Neural cell (in vitro differentiated cells): Measurements from ENCODE around the gene ST6GALNAC1. TPM values are rescaled to one million over a fixed set of nuclear protein-coding genes. Genes with fewer than 3 reads are reported as not detected.

ENCODE experiments used
- H2AFZ ChIP-seq: fragments of 200-600, 300-800 bp; sonication (generic), shearing (Covaris generic); 2 replicates; pipeline ENCODE4 v1.6.0; 2014; ENCODE audit warnings: low read depth, mild to moderate bottlenecking, antibody characterized with exemption, low read length, moderate library complexity
- H3F3A ChIP-seq: fragments of 200-600 bp; shearing (Covaris generic); 2 replicates; pipeline ENCODE4 v1.6.1; 2016; ENCODE audit warnings: mild to moderate bottlenecking, moderate library complexity, mixed read lengths, antibody characterized with exemption, low read length; ENCODE audit not compliant: insufficient read depth, poor library complexity, severe bottlenecking
- H3K27ac ChIP-seq: fragments of 200-600, 300-800 bp; sonication (generic), shearing (Covaris generic); 2 replicates; pipeline ENCODE4 v1.5.1; 2014; ENCODE audit warnings: mild to moderate bottlenecking, low read length, moderate library complexity
- H3K27me3 ChIP-seq: fragments of 300-800, 200-600 bp; sonication (generic), shearing (Covaris generic); 2 replicates; pipeline ENCODE4 v1.6.0; 2014; ENCODE audit warnings: mild to moderate bottlenecking, low read depth, low read length, moderate library complexity; ENCODE audit not compliant: insufficient read depth
- H3K36me3 ChIP-seq: fragments of 300-800, 200-600 bp; sonication (generic), shearing (Covaris generic); 2 replicates; pipeline ENCODE4 v1.5.1; 2014; ENCODE audit warnings: mild to moderate bottlenecking, antibody characterized with exemption, low read length, moderate library complexity; ENCODE audit not compliant: insufficient read depth
- H3K4me2 ChIP-seq: fragments of 300-800, 200-600 bp; sonication (generic), shearing (Covaris generic); 2 replicates; pipeline ENCODE4 v1.6.0; 2014; ENCODE audit warnings: mild to moderate bottlenecking, low read length
- H3K4me3 ChIP-seq: fragments of 300-800, 200-600 bp; sonication (generic), shearing (Covaris generic); 2 replicates; pipeline ENCODE4 v1.5.1; 2014; ENCODE audit warnings: mild to moderate bottlenecking, low read length, moderate library complexity
- H3K79me2 ChIP-seq: fragments of 200-600 bp; shearing (Covaris generic); replicated peaks from 2 replicates; pipeline ENCODE4 v1.6.0; 2014; ENCODE audit warnings: mild to moderate bottlenecking, low read length, moderate library complexity; ENCODE audit not compliant: insufficient read depth
- H3K9ac ChIP-seq: fragments of 300-800, 200-600 bp; sonication (generic), shearing (Covaris generic); 2 replicates; pipeline ENCODE4 v1.6.1; 2016; ENCODE audit warnings: mild to moderate bottlenecking, low read length, mixed read lengths
- H3K9me2 ChIP-seq: fragments of 200-600 bp; shearing (Covaris generic); 2 replicates; pipeline ENCODE4 v1.6.1; 2016; ENCODE audit warnings: mild to moderate bottlenecking, low read length, mixed read lengths; ENCODE audit not compliant: insufficient read depth
- H3K9me3 ChIP-seq: fragments of 200-600, 300-800 bp; sonication (generic), shearing (Covaris generic); 2 replicates; pipeline ENCODE4 v1.6.1; 2016; ENCODE audit warnings: mild to moderate bottlenecking, mixed run types, low read length, moderate library complexity, mixed read lengths
- H4K20me1 ChIP-seq: fragments of 200-600 bp; shearing (Covaris generic); 2 replicates; pipeline ENCODE4 v1.6.1; 2016; ENCODE audit warnings: mild to moderate bottlenecking, mixed run types; ENCODE audit not compliant: insufficient read depth
- EP300 ChIP-seq: fragments of 450-650 bp; conservative IDR thresholded peaks from 2 replicates; pipeline ENCODE4 v1.6.1; 2014; ENCODE audit warnings: antibody characterized with exemption, mild to moderate bottlenecking, moderate library complexity; ENCODE audit not compliant: poor library complexity, severe bottlenecking
- EZH2 ChIP-seq: fragments of 200-600, 300-800 bp; shearing (Covaris generic), sonication (generic); IDR thresholded peaks from 2 replicates; pipeline ENCODE4 v1.6.1; 2014; ENCODE audit warnings: antibody characterized with exemption, low read length, borderline replicate concordance, mild to moderate bottlenecking; ENCODE audit not compliant: insufficient read depth, poor library complexity, severe bottlenecking
- MXI1 ChIP-seq: fragments of 450-650 bp; conservative IDR thresholded peaks from 2 replicates; pipeline ENCODE4 v1.6.1; 2014; ENCODE audit warnings: antibody characterized with exemption, mild to moderate bottlenecking; ENCODE audit not compliant: poor library complexity, severe bottlenecking
- POLR2AphosphoS5 ChIP-seq: IDR thresholded peaks from 2 replicates; pipeline ENCODE4 v1.6.1; 2012
- RAD21 ChIP-seq: fragments of 450-650 bp; conservative IDR thresholded peaks from 2 replicates; pipeline ENCODE4 v1.6.1; 2014; ENCODE audit warnings: antibody characterized with exemption, mild to moderate bottlenecking, moderate library complexity
- SMC3 ChIP-seq: fragments of 450-650 bp; conservative IDR thresholded peaks from 2 replicates; pipeline ENCODE4 v1.6.1; 2014; ENCODE audit warnings: antibody characterized with exemption, mild to moderate bottlenecking, moderate library complexity; ENCODE audit not compliant: poor library complexity
- TAF1 ChIP-seq: IDR thresholded peaks from 2 replicates; pipeline ENCODE4 v1.6.1; 2012; ENCODE audit warnings: low read depth
- polyA minus RNA-seq: library from RNA; depleted of rRNA, polyadenylated mRNA; stranded (reverse); fragments of >200 nt; gene quantifications from 2 replicates; pipeline ENCODE4 v1.2.3, GENCODE V29; 2014
- polyA plus RNA-seq: library from polyadenylated mRNA; depleted of rRNA; stranded (reverse); fragments of >200 nt; gene quantifications from 2 replicates; pipeline ENCODE4 v1.2.3, GENCODE V29; 2014
- TF ChIP-seq, protein P1 (sequence below): IDR thresholded peaks from 2 replicates; pipeline ENCODE4 v1.6.1; 2012; ENCODE audit warnings: borderline replicate concordance
- TF ChIP-seq, protein P2 (sequence below): fragments of 450-650 bp; IDR thresholded peaks from 2 replicates; pipeline ENCODE4 v1.5.1; 2014; ENCODE audit warnings: antibody characterized with exemption, mild to moderate bottlenecking, moderate library complexity; ENCODE audit not compliant: poor library complexity, severe bottlenecking

ST6GALNAC1 gene, protein sequence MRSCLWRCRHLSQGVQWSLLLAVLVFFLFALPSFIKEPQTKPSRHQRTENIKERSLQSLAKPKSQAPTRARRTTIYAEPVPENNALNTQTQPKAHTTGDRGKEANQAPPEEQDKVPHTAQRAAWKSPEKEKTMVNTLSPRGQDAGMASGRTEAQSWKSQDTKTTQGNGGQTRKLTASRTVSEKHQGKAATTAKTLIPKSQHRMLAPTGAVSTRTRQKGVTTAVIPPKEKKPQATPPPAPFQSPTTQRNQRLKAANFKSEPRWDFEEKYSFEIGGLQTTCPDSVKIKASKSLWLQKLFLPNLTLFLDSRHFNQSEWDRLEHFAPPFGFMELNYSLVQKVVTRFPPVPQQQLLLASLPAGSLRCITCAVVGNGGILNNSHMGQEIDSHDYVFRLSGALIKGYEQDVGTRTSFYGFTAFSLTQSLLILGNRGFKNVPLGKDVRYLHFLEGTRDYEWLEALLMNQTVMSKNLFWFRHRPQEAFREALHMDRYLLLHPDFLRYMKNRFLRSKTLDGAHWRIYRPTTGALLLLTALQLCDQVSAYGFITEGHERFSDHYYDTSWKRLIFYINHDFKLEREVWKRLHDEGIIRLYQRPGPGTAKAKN
- polyA plus RNA-seq: not detected in 2 replicates
- not detected in 2 replicates for polyA minus RNA-seq

- H3K36me3 ChIP-seq: no peaks in the 10 kb centered on the region
- H3K4me3 ChIP-seq: no peak within 1 kb of the TSS
- no peak within 1 kb of the TSS for H3K27ac ChIP-seq
- TF ChIP-seq, protein P1, sequence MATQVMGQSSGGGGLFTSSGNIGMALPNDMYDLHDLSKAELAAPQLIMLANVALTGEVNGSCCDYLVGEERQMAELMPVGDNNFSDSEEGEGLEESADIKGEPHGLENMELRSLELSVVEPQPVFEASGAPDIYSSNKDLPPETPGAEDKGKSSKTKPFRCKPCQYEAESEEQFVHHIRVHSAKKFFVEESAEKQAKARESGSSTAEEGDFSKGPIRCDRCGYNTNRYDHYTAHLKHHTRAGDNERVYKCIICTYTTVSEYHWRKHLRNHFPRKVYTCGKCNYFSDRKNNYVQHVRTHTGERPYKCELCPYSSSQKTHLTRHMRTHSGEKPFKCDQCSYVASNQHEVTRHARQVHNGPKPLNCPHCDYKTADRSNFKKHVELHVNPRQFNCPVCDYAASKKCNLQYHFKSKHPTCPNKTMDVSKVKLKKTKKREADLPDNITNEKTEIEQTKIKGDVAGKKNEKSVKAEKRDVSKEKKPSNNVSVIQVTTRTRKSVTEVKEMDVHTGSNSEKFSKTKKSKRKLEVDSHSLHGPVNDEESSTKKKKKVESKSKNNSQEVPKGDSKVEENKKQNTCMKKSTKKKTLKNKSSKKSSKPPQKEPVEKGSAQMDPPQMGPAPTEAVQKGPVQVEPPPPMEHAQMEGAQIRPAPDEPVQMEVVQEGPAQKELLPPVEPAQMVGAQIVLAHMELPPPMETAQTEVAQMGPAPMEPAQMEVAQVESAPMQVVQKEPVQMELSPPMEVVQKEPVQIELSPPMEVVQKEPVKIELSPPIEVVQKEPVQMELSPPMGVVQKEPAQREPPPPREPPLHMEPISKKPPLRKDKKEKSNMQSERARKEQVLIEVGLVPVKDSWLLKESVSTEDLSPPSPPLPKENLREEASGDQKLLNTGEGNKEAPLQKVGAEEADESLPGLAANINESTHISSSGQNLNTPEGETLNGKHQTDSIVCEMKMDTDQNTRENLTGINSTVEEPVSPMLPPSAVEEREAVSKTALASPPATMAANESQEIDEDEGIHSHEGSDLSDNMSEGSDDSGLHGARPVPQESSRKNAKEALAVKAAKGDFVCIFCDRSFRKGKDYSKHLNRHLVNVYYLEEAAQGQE: no peak
- TF ChIP-seq SMC3: no peak
- TF ChIP-seq EZH2: no peak
- no peak for TF ChIP-seq MXI1
- TF ChIP-seq POLR2AphosphoS5: no peak
- no peak for TF ChIP-seq EP300
- no peak for TF ChIP-seq RAD21
- TF ChIP-seq TAF1: no peak
- H3K9ac ChIP-seq: no peak within 1 kb of the TSS
- H3K4me2 ChIP-seq: no peak within 1 kb of the TSS
- no peaks in the 10 kb centered on the region for H4K20me1 ChIP-seq
- H3K9me2 ChIP-seq: no peaks in the 10 kb centered on the region
- H2AFZ ChIP-seq: no peak within 1 kb of the TSS
- H3K79me2 ChIP-seq: no peaks in the 10 kb centered on the region
- no peaks in the 10 kb centered on the region for H3K9me3 ChIP-seq
- H3F3A ChIP-seq: no peaks in the 10 kb centered on the region
- H3K27me3 ChIP-seq: no peaks in the 10 kb centered on the region
Observed at GRCh38 chr17:76643553-76644148, at the start of gene ST6GALNAC1. TSS of gene ST6GALNAC1 (minus strand) at chr17:76643757. CDS start at chr17:76643638, 119 bp downstream.

GRCh38 chr17:76691379-76692191 lies 48.0 kb upstream of the ST6GALNAC1 start:
- no peaks in the 10 kb centered on the region for H3F3A ChIP-seq
- TF ChIP-seq EP300 (no peak), SMC3 (no peak), RAD21 (no peak), POLR2AphosphoS5 (no peak), MXI1 (no peak), TAF1 (no peak), EZH2 (no peak)
- TF ChIP-seq, protein P1: no peak
- TF ChIP-seq, protein P2, sequence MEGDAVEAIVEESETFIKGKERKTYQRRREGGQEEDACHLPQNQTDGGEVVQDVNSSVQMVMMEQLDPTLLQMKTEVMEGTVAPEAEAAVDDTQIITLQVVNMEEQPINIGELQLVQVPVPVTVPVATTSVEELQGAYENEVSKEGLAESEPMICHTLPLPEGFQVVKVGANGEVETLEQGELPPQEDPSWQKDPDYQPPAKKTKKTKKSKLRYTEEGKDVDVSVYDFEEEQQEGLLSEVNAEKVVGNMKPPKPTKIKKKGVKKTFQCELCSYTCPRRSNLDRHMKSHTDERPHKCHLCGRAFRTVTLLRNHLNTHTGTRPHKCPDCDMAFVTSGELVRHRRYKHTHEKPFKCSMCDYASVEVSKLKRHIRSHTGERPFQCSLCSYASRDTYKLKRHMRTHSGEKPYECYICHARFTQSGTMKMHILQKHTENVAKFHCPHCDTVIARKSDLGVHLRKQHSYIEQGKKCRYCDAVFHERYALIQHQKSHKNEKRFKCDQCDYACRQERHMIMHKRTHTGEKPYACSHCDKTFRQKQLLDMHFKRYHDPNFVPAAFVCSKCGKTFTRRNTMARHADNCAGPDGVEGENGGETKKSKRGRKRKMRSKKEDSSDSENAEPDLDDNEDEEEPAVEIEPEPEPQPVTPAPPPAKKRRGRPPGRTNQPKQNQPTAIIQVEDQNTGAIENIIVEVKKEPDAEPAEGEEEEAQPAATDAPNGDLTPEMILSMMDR: no peak
- H3K4me2 ChIP-seq: no peak overlapping the region
- no peaks in the 10 kb centered on the region for H4K20me1 ChIP-seq
- H3K9ac ChIP-seq: no peak overlapping the region
- no peak overlapping the region for H2AFZ ChIP-seq
- H3K9me2 ChIP-seq: no peaks in the 10 kb centered on the region
- H3K4me3 ChIP-seq: no peak overlapping the region
- no peaks in the 10 kb centered on the region for H3K27me3 ChIP-seq
- H3K9me3 ChIP-seq: no peaks in the 10 kb centered on the region
- no peak overlapping the region for H3K27ac ChIP-seq
- H3K36me3 ChIP-seq: no peaks in the 10 kb centered on the region
- H3K79me2 ChIP-seq: no peaks in the 10 kb centered on the region
